Fibroblast of upper back skin (primary cell): ENCODE measurements around the gene BCR.

Source experiments
- DNase-seq: peaks from one replicate; pipeline ENCODE4 v3.0.0-alpha.2; 2013

BCR gene

DNA sequence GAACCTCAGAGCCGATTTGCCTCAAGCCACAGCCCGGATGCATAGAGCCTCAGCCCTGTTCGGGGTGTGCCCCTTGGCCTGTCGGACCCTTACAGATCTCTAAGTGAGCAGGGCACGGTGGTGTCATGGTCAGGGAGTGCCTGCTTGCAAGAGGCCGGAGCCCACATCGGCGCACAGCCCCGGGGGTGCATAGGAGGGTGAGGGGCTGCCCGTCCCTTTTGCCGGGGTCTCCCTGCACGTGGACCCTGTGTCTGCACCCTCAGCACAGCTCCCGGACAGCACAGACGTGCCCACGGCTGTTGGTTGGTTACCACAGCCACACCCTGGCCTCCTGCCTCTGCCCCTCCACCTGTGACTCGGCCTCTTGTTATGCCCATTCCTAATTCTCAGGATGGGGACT is 28.5 kb upstream of the BCR start:
- DNase-seq, result no peak

DNA sequence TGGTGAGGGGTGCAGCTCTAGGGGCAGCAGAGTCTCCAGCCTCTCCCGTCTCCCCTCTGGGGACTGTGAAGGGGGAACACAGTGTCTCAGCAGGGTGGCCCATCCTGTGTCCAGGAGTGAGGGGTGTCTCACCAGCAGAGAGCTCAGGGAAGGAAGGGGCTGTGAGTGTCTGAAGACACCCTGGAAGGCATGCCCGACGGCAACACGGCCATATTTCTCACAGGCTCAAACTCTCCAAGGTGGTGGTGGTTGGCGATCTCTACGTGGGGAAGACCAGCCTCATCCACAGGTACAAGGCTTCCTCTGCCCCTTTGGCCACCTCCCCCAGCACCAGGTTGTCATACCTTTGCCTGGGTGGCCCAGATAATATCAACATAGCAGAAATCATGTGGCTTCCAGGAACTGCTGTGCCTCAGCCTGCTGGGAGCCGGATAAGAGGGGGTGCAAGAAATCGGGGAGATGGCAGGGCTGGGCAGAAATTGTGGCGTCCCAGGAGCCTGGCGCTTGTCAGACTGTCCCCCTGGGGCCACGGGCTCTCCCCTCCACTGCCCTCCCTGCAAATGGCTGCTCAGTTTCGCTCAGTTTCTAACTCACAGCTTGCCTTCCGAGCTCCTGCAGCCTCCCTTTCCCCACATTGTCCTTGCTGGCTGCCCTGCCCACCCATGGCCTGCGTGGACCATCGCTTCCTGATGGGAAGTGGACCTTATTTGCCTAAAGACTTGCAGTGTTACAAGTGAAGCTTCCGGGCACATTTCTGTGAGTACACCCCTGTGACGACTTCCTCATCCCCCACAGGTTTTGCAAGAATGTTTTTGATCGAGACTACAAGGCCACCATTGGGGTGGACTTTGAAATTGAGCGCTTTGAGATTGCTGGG is 27.8 kb upstream of the BCR start:
- no peak for DNase-seq

DNA sequence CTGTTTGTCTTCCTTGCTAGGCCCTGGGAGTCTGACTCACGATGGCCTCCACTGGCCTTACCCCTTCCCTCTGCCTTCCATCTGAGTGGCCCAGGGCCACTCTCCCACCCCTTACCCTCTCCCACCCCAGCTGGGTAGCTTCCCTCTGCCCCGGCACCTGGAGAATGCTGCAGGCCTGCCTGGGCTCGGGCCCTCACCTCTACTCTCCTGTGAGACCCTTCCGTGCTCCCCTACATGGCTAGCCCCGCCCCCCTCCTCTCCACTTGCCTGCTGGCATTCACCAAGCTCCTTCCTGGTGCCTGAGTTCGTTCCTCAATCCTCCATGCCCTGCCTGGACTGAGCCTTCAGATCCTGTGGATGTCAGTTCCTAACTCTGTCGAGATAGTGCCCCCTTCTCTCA is 26.3 kb upstream of the BCR start:
- no peak for DNase-seq

DNA sequence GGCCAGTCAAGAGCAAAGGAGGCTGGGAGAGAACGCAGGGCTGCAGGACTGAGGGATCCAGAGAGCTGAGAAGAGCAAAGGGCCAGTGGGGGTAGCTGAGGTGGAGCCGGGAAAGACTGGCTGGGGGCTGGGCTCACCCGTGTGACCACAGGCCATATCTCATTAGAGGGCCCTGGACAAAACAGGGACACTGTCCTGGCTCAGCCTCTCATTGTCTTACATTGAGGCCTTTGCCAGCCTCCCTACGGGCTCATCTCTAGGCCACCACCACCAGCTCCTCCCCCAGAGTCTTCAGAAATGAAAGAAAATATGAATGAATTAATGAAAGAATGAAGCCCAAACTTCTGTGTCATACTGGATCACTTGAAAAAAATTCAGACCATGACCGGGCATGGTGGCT is 25.8 kb upstream of the BCR start:
- DNase-seq, result no peak

DNA sequence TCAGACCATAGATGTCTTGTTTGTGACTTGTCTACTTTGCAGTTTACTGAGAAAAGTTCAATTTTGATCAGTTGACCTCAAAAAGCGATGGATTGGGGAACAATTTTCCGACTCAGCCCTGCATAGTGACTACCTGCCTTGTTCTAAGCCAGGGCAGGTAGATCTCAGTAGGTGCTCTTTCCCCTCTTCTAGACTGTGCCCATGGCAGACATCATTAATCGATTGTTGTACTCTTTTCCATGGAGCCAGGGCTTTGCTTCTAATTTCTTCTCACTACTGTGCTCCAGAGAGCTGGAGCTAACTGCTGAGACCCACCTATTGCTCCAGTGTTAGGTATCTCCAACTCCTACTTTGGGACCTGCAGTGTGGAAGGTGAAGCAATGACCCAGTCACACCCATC is 25.2 kb upstream of the BCR start:
- DNase-seq, result no peak

DNA sequence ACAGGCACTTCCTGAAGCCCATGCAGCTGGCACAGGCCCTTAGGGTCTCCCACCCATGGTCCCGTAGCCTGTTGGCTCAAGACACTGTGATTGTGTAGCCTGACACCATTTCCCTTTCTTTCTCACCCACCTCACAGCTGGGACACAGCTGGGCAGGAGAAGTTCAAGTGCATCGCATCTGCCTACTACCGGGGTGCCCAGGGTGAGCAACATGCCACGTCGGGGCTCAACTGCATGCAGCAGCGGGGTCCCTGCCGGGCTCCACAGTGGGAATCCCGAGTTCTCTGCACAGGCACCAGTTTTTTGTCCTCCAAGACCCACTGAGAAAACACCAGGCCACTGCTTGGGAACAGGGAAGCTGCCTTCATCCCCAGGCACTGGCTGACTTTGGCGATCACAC is 24.5 kb upstream of the BCR start:
- DNase-seq, result no peak

DNA sequence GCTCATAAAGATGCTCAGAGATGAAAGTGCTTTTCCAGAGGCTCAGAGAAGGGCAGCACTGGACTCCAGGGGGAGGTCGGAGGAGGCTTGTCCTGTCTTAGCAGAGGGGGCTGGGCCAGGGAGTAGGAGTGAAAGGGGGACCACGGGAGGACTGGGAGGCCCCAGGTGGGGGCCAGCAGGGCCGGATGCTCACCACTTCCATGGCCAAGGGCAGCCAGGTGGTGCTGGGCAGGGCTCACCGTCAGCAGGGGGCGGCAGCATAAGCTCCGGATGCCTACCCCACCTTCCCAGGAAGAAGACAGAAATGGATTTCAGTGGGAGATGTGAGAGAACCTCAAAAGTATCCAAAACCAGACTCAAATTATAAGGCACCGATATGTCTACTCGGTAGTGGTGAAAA is 24.0 kb upstream of the BCR start:
- no peak for DNase-seq

DNA sequence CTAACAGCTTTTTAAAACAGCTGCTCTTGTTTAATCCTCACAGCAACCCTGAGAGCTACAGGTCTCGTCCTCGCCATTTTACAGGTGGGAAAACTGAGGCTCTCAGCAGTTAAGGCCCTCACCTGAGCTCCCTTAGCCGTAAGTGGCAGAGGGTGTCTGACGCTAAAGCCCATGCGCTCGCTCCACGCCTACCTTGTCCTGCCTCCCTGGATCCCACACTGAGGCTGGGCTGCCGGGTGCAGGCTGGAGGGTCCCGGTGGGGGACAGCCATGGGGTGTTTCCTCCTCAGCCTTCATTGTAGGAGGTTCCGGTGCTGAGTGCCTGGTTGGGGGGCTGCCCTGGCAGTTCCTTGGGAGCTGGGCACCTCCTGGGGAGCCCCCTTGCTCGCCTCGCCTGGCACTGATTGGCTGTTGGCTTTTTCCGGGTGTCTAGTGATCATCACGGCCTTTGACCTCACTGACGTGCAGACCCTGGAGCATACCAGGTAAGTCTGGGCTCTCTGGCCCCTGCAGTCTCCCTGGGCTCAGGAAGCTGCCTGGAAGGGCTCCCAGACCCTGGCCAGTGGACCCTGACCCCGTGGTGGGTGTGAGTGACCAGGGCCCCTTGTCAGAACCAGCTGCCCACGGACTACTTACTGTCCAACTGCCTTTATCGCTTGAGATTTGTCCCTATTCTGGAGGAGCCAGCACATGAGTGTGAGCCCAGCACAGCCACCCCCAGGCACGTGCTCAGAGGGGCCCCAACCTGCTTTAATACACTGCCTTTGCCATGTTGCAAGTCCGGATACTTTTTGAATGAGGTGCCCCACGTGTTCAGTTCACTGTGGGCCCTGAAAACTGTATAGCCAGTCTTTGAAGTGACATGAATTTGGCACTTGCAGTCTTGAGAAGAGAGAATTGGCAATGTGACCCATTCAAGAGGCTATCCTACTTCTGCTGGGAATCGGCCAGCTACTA is 22.5 kb upstream of the BCR start:
- no peak for DNase-seq

DNA sequence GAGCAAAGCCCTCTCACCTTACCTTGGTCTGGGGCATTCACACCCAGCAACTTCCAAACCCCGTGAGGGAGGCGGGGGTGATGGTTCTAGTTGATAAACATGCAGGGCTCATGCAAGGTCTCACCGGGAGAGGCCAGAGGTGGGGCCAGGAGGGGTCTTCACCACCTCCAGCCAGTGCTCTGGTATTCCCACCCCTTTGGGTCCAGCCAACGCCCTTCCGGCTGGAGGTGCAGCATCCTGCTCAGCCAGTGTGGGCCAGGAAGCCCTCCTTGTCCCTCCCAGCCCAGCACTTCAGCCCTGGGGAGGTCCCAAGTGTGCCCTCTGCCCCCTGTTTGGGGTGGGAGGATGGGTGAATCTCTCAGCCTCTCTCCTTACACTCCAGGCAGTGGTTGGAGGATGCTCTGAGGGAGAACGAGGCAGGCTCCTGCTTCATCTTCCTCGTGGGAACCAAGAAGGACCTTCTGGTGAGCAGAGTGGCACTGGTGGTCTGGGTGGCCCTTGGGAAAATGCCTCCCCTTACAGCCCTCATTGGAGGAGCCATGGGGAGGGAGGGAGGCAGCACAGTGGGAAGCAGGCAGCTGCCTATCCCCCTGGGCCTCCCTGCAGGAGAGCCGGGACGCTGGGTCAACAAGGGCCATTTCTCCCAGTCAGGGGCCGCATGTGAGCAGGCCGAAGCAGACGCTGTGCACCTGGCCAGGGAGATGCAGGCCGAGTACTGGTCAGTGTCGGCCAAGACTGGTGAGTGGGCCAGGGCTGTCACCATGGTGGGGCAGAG is 21.6 kb upstream of the BCR start:
- no peak for DNase-seq

DNA sequence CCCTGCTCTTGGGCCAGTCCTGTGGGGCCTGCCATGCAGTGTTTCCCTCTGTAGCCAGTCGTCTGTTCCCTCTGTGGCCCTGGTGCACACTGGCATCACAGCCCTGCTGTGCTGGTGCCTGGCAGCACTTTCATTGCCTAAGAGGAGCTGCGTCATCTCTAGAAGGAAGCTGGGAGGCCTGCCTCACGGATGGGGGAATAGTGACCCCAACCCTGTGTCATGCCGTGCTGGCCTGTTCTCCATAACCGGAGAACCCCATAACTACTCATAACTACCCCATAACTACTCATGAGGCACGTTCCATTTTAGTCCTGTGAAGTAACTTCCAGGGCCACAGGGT is 21.0 kb upstream of the BCR start:
- DNase-seq, result no peak

DNA sequence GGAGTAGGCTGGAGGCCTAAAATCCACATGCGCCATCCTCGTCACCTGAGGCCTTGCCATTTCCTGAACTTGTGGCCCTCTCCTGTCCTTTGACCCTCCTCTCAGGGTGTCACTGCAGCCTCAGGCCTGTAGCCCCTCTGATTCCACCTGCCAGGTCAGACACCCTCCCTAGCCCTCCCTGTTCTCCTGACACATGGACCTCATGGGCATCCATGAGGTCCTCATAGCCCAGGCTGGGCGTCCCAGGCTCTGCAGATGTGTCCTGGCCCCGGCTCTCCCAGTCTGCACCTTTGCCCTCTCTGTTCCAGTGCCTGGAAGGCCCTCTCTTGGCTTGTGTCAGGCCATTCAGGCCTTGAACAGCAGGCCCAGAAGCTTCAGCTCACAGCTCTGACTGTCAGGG is 19.3 kb upstream of the BCR start:
- no peak for DNase-seq

DNA sequence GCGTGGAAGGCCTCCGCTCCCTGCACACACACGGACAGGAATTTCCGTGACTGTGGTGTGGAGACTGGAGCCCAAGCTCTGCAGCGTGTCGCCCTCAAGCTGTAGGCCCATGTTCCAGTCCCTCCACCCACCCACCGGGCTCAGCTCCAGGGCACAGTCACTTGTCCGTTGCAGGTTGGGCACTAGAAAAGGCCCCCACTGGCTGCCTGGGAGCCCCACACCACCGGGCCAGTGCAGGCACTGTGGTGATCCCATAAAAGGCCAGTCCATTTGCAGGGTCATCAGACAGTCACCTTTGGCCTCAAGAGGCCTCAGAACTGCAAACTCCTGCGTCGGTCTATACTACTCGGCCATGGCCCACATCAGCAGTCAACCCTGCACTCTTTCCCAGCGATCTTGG is 18.7 kb upstream of the BCR start:
- DNase-seq, result no peak

DNA sequence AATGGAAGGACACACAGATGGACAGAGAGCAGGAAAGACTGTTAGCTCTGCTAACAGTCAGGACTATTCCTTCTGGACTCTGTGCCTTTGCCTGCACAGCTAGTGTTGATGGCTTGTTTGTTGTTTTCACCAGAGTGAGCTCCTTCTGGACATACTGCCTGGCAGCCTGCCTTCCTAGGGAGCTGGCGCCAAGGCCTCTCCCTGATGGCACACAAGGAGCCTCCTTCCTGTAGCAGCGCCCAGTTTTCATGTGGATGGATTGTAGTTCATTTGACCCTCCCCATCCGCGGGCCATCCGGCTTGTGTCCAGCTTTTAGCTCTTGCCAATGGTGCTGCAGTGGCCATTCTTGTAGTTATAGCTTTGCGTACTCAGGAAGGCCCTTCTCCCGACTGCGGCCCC is 16.6 kb upstream of the BCR start:
- DNase-seq, result no peak

DNA sequence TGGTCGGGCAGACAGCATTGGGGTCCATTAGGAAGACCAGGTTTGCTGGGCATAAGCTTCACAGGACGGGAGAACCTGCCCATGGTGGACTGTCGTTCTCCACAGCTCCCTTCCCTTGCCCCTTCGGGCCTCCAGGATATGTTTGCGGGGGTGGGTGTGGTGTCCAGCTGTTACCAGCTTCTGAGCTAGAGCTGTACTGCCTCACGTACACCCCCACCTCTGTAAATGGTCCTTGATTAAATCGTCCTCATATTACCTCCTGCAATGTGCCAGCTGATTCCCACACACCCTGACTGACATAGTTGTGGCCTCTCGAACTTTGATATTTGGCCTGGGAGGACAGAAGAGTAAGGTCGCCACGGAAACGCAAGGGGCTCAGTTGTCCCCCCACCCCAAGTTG is 16.2 kb upstream of the BCR start:
- DNase-seq, result no peak

DNA sequence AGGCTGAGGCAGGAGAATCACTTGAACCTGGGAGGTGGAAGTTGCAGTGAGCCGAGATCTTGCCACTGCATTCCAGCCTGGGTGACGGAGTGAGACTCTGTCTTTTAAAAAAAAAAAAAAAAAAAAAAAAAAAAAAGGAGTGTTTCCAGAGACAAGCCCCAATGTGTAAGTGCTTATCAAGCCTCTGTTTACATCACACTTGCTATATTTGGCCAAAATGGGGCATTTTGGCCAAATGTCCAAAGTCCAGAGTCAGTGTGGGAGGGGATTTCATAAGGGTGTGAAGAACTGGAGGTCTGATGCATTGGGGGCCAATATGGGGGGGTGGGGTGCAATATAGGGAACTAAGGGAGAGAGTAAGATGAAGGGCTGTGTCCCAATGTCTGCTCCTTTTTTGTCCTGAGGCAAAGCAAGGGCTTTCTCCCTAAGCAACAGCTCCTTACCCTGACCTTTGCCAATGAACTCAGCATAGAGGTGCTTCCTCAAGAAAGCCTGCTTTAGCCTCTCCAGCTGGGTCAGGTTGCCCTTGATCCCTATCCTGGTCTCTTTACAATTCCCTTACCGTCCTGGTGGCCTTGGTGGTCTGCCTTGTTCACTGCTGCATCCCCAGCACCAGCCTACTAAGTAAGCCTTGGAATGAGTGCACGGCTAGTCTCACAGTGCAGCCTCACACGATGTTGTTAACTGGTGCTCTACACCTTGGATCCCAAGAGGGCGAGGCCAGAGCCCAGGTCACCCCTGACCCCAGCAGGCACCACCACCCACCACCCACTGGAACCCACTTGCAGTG is 14.1 kb upstream of the BCR start:
- no peak for DNase-seq

DNA sequence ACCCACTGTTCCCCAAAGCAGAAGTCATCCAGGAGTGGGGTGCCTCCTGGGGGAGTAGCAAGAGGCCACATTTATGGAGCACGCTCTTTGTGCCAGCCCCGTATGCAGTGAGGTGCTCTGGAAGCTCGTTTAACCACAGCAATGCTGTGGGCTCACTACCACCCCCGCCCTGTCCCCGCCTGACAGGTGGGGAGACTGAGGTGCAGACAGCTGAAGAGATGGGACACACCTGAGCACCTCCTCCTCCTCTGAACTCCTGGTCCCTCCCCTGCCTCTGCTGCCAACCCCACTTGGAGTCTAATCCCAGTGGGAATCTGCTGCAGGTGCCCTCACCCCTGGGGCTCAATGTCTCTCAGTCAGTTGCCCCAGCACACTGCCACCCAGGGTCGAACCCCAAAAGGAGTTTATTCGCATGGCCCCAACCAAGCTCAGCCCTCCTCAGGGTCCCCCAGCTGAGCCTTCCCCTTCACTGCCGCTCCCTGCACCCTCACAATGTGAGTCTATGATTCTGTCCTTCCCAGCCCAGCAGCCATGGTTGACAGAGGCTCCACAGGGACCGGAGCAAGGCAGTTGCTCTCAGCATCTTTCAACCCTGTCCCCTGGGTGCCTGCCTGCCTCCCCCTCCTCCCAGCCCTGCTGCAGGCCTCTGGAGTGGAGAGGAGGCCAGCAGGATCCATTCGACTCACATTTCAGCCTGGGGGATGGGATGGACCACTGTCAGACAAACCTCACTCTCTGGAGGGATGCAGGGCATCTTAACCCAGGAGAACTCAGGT is 13.3 kb upstream of the BCR start:
- DNase-seq, result no peak

DNA sequence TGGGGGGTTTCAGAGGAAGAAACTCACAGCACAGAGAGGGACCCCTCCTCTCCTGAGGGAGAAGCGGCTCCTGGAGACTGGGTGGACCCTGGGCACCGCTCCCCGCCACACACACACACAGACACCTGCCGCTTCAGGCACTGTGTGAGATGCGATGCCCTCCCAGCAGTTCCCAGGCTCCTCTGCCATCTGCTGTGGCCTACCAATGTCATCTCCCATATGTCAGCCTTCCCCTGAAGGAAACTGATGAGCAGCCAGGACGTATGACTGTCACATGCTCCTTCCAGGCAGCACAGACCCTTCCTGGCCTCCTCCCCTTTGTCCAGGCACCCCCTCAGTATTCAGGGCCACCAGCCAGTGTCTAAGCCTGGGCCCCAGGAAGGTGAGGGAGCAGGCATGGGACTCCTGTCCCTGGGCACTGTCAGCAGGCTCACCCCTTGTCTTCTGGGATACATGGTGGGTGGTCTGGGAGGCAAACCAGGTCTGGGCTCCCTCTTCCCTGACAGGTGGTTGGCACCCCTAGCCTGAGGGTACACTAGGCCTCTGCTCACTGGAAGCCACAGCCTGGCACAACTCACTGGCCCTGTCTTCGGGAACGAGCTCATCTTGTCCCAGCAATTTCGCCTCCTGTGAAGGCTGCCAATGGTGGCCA is 11.8 kb upstream of the BCR start:
- no peak for DNase-seq

DNA sequence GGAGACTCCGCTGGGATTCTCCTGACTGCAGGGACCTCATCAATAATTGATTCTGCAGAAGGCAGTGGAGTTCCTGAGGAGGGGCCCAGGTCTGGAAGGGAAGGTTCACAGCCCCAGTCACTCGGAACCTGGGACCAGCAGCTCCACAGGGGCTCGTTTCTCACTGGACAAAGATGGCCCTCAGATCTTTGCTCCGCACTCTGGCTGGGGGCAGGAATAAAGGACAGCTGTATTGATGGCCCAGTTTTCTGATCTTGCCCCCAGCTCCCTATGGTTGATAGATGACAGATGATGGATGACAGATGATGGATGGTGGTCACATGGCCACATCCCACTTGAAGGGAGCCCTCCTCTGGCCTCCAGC is 11.3 kb upstream of the BCR start:
- no peak for DNase-seq

DNA sequence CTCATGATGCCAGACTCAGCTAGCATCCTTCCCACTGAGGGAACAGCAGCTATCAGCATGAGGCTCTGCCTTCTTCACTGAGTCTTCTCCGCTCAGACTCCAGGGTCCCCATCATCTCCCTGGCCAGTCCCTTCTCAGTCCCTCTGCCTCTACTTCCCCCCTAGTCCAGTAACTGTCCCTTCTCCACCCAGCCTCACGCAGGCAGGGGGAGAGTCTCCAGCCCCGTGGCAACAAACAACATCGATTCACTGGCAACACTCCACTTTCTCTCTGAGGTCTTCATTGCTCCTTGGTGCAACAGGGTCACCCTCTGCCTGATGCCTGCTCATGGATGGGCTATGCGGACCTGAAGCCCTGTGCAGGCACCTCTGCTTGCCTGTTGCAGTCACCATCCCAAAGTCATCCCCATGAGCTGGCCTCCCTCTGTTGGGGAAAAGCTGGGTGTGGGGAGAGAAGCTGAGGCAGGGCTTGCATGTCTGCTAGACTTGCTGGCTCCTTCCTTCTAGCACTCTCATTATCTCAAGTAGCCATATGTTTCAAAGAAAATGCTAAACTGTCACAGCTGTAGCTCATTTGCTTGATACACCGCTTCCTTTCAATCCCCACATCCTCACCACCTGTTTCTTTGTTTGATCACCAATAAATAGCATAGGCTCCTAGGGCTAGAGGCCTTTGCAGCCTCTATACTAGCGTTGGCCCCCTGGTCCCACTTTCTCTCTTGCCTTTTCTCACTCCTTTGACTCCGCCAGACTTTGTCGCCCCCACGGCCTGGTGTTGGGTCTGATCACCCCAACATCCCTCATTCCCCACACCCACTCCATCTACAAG is 4.3 kb upstream of the BCR start:
- no peak for DNase-seq

DNA sequence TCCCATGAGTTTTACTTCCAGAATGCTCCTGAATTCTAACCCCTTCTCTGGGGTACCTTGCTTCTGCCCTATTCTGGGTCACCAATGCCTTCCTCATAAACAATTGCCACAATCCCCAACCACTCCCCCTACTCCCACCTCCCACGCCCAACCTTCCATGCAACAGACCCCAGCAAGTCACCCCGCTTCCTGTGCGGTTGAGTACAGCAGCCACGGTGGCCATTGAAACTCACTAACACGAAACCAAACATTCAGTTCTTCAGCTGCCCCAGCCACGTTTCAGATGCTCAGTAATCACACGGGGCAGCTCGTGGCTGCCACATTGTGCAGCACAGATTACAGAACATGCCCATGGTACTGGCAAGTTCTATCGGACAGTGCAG is 3.7 kb upstream of the BCR start:
- no peak for DNase-seq
